ENCODE results near the gene PPP2R2C.

GRCh38 chr4:6362243-6362885 is 110.0 kb downstream of the PPP2R2C start:
- TF ChIP-seq, protein P1, sequence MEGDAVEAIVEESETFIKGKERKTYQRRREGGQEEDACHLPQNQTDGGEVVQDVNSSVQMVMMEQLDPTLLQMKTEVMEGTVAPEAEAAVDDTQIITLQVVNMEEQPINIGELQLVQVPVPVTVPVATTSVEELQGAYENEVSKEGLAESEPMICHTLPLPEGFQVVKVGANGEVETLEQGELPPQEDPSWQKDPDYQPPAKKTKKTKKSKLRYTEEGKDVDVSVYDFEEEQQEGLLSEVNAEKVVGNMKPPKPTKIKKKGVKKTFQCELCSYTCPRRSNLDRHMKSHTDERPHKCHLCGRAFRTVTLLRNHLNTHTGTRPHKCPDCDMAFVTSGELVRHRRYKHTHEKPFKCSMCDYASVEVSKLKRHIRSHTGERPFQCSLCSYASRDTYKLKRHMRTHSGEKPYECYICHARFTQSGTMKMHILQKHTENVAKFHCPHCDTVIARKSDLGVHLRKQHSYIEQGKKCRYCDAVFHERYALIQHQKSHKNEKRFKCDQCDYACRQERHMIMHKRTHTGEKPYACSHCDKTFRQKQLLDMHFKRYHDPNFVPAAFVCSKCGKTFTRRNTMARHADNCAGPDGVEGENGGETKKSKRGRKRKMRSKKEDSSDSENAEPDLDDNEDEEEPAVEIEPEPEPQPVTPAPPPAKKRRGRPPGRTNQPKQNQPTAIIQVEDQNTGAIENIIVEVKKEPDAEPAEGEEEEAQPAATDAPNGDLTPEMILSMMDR (IDR thresholded peaks at IDR 0.05) = no peak
- TF ChIP-seq POLR2A (IDR thresholded peaks at IDR 0.05) = no peak

All from right lobe of liver (tissue), 4 donors.